Fibroblast of villous mesenchyme (primary cell): ENCODE data around the gene EHBP1. TPM values are rescaled to one million over a fixed set of nuclear protein-coding genes. Genes with fewer than 3 reads are reported as not detected.

Experiments
- DNase-seq: peaks from one replicate; pipeline ENCODE4 v3.0.0-alpha.2; 2010; ENCODE audit warnings: low read depth
- H3K4me3 ChIP-seq: 2 replicates; pipeline ENCODE4 v1.5.1; 2011; ENCODE audit warnings: low read depth, mild to moderate bottlenecking, low read length
- CTCF ChIP-seq: IDR thresholded peaks from 2 replicates; pipeline ENCODE4 v1.5.1; 2012; ENCODE audit warnings: low read depth, mild to moderate bottlenecking, low read length; ENCODE audit not compliant: insufficient read depth
- total RNA-seq: library from RNA; depleted of rRNA; stranded (reverse); fragments of >200 nt; gene quantifications from 2 replicates; pipeline ENCODE4 v1.2.3, GENCODE V29; 2012

EHBP1 gene
- total RNA-seq, 1 donor = 140 TPM

GRCh38 chr2:62808554-62808953 is 103.0 kb downstream of the EHBP1 start:
- DNase-seq = no peak
- TF ChIP-seq CTCF = no peak
- no peak overlapping the region for H3K4me3 ChIP-seq

- no peak overlapping the region for H3K4me3 ChIP-seq
- DNase-seq = no peak
- TF ChIP-seq CTCF = no peak
Measured at GRCh38 chr2:62811086-62811485, 105.6 kb downstream of the EHBP1 start.

GRCh38 chr2:62811972-62812371 is 106.5 kb downstream of the EHBP1 start:
- no peak for DNase-seq
- H3K4me3 ChIP-seq = no peak overlapping the region
- TF ChIP-seq CTCF = no peak

GRCh38 chr2:62812921-62813825 is 107.7 kb downstream of the EHBP1 start:
- H3K4me3 ChIP-seq = no peak overlapping the region
- no peak for DNase-seq
- no peak for TF ChIP-seq CTCF

- TF ChIP-seq CTCF = no peak
- no peak overlapping the region for H3K4me3 ChIP-seq
- peak; percentile 79 for DNase-seq
Measured at GRCh38 chr2:62814123-62814522, 108.6 kb downstream of the EHBP1 start.

- no peak for TF ChIP-seq CTCF
- no peak overlapping the region for H3K4me3 ChIP-seq
- no peak for DNase-seq
Measured at GRCh38 chr2:62817348-62817747, 111.8 kb downstream of the EHBP1 start.
